IPS-NIHi11 (cell line): ENCODE results near the gene CNDP2.

Source experiments
- DNase-seq: peaks from one replicate; pipeline ENCODE4 v3.0.0; 2012; ENCODE audit warnings: mixed read lengths, low spot score

CNDP2 gene

GRCh38 chr18:74473976-74474640, 22.1 kb upstream of the CNDP2 start:
- no peak for DNase-seq

GRCh38 chr18:74476140-74476539, 20.0 kb upstream of the CNDP2 start:
- peak; percentile 71 for DNase-seq

GRCh38 chr18:74477771-74478170, 18.4 kb upstream of the CNDP2 start:
- DNase-seq, result no peak

GRCh38 chr18:74478316-74478715, 17.8 kb upstream of the CNDP2 start:
- DNase-seq, result no peak

GRCh38 chr18:74478880-74479279, 17.3 kb upstream of the CNDP2 start:
- DNase-seq, result no peak

- DNase-seq, result no peak
Measured at GRCh38 chr18:74479486-74480148, 16.5 kb upstream of the CNDP2 start.

- no peak for DNase-seq
Measured at GRCh38 chr18:74480149-74480651, 16.0 kb upstream of the CNDP2 start.

- DNase-seq, result no peak
Measured at GRCh38 chr18:74482697-74483096, 13.5 kb upstream of the CNDP2 start.

GRCh38 chr18:74486119-74486849, 9.9 kb upstream of the CNDP2 start:
- no peak for DNase-seq

GRCh38 chr18:74488354-74488753, 7.8 kb upstream of the CNDP2 start:
- no peak for DNase-seq

GRCh38 chr18:74488864-74489263, 7.3 kb upstream of the CNDP2 start:
- no peak for DNase-seq

- DNase-seq, result no peak
Measured at GRCh38 chr18:74489676-74490075, 6.5 kb upstream of the CNDP2 start.

- no peak for DNase-seq
Measured at GRCh38 chr18:74492259-74492658, 3.9 kb upstream of the CNDP2 start.

GRCh38 chr18:74493689-74494088, 2.5 kb upstream of the CNDP2 start:
- no peak for DNase-seq

GRCh38 chr18:74494514-74494913, 1.6 kb upstream of the CNDP2 start:
- no peak for DNase-seq

GRCh38 chr18:74496508-74497323, 553 bp downstream of the CNDP2 start:
- peak; percentile 63 for DNase-seq

- no peak for DNase-seq
Measured at GRCh38 chr18:74497324-74497676, 1.1 kb downstream of the CNDP2 start.

GRCh38 chr18:74497778-74498177, 1.6 kb downstream of the CNDP2 start:
- DNase-seq, result no peak

- no peak for DNase-seq
Measured at GRCh38 chr18:74498712-74499627, 2.8 kb downstream of the CNDP2 start.

- peak; percentile 43 for DNase-seq
Measured at GRCh38 chr18:74499633-74500032, 3.5 kb downstream of the CNDP2 start.

- DNase-seq, result no peak
Measured at GRCh38 chr18:74500372-74500771, 4.2 kb downstream of the CNDP2 start.
